ENCODE results near the gene ULBP2.
"Not testable (repeated sequence)": the region's sequence is repeated elsewhere in the genome, so short reads cannot be mapped to it uniquely, and the experiment has no call there.

Gene ULBP2, protein sequence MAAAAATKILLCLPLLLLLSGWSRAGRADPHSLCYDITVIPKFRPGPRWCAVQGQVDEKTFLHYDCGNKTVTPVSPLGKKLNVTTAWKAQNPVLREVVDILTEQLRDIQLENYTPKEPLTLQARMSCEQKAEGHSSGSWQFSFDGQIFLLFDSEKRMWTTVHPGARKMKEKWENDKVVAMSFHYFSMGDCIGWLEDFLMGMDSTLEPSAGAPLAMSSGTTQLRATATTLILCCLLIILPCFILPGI

DNA sequence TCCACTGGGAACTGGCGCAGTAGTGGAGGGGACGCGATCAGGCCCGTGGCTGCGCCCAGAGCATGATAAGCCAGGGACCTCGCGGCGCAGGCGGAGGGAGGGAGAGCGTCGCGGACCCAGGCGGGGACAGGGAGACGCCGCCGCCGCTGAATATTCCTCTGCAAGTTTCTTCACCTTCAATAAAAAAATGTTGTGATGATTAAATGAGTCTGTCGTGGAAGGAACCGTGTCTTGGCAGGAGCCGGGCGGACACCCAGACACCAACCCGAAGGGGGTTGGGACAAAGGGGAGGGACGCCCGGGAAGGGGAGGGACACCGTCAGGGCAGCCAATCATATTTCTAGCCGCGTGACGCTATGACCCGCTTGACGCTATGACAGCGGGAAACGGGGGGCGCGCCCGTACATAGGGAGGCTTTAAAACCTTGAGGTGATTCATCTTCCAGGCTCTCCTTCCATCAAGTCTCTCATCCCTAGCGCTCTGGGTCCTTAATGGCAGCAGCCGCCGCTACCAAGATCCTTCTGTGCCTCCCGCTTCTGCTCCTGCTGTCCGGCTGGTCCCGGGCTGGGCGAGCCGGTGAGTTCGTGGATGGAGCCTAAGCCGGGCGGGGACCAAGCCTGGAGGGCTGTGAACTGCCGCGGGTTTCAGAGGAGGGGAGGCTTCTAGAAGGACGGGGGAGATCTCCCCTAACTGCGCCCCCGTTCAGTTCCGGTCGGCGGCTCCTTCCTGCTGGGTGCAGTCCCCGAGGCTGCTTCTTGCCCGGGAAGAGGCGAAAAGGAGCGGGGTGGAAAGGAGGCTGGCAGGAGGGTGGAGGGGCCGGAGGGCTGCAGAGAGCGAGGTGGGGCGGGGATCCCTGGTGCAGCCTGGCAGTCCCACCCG lies at the start of gene ULBP2:
ULBP2 (plus strand) TSS at position 432 of the 878 bp plus-strand sequence; CDS start at position 491, 59 bp downstream.
- DNase-seq, result peak; percentile 89 to 93

GRCh38 chr6:149895048-149895590 lies 46.7 kb upstream of the ULBP2 start:
- no peak for DNase-seq

GRCh38 chr6:149895833-149896271 lies 46.0 kb upstream of the ULBP2 start:
- peak; percentile 20 to 32 for DNase-seq

DNA sequence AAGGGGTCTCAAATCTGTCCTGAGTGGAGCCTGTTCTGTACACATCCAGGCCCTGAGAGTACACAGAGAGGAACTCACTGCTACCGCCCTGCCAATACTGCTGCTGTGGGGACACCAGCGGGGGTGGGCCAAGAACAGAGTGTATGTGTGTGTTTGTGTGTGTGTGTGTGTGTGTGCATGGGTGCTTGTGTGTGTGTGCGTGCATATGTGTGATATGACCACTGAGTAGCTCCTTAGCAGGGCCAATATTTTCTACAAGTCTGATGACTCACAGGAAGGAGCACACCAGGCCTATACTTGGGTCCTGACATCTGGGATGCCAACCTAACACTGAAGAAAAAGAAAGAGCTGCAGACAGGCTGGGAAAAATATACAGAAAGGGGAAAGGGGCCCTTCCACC lies 45.3 kb upstream of the ULBP2 start:
- DNase-seq, result no peak

DNA sequence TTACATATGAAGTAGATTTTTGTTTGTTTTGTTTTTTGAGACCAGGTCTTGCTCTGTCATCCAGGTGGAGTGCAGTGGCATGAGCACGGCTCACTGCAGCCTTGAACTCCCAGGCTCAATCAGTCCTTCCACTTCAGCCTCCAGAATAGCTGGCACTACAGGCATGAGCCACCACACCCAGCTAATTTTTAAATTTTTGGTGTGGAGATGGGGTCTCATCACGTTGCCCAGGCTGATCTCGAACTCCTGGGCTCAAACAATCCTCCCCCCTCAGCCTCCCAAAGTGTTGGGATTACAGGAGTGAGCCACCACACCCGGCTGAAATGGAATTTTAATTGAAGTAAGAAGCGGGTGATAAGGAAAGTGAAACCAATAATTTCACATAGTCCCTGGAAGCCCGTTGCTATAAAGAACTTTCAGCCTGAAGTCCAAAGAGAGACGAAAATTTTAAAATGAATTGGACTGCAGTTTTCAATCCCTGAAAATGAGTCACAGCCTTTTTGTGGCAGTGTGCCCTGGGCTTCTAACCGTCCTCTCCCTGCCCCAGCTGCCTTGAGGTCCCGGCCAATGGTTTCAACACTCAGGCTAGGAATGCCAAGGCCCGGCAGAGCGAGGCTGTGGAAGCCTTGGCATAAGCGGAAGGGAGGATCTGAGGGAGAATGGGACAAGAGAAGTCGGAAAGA lies 44.7 kb upstream of the ULBP2 start:
- no peak for DNase-seq

- no peak for DNase-seq
Observed at GRCh38 chr6:149897855-149898744, 43.7 kb upstream of the ULBP2 start, which contains the start of gene RAET1E. TSS of gene RAET1E (minus strand) at chr6:149898113. CDS start at chr6:149890901, 7,212 bp downstream.

- no peak for DNase-seq
Observed at GRCh38 chr6:149898966-149899365, 42.8 kb upstream of the ULBP2 start.

DNA sequence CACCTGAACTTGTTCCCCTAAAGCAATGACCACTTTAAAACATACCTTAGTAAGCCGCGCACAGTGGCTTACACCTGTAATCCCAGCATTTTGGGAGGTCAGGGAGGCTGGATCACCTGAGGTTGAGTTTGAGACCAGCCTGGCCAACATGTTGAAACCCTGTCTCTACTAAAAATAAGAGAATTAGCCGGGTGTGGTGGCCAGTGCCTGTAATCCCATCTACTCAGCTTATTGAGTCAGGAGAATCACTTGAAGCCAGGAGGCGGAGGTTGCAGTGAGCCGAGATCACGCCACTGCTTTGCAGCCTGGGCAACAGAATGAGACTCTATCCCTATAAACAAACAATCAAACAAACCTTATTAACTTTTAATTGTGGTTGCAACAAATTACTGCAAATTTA lies 42.3 kb upstream of the ULBP2 start:
- no peak for DNase-seq

DNA sequence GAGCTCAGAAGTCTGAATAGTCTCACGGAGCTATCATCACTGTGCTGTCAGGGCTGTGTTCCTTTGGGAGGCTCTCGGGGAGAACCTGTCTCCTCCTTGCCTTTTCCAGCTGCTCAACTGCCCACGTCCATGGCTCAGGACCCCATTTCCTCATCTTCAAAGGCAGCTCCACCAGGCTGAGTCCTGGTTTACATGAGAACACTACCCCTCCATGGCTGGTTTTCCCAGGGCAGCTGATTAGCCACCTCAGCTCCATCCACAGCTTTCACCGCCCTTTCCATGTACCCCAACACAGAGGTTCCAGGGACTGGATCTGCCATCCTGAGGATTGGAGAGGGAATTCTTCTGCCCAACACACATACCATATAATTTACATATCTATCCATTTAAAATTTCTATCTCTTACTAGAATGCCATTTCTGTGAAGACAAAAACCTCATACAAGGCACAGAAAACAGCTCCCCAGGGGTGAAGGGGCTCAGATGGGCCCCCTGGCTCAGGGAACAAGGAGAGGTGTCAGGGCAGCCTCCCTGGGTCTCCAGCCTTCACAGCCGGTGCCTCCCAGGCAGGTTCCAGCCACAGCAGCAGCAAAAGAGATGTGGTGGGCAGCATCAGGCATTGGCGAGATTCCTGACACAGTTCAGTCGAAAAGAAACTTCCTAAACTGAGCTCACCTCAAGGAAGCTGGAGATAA lies 41.7 kb upstream of the ULBP2 start:
- no peak for DNase-seq

- DNase-seq, result no peak
Observed at GRCh38 chr6:149900620-149901443, 41.0 kb upstream of the ULBP2 start.

GRCh38 chr6:149901444-149902140 lies 40.2 kb upstream of the ULBP2 start:
- no peak for DNase-seq

GRCh38 chr6:149903938-149904611 lies 37.7 kb upstream of the ULBP2 start:
- no peak for DNase-seq

DNA sequence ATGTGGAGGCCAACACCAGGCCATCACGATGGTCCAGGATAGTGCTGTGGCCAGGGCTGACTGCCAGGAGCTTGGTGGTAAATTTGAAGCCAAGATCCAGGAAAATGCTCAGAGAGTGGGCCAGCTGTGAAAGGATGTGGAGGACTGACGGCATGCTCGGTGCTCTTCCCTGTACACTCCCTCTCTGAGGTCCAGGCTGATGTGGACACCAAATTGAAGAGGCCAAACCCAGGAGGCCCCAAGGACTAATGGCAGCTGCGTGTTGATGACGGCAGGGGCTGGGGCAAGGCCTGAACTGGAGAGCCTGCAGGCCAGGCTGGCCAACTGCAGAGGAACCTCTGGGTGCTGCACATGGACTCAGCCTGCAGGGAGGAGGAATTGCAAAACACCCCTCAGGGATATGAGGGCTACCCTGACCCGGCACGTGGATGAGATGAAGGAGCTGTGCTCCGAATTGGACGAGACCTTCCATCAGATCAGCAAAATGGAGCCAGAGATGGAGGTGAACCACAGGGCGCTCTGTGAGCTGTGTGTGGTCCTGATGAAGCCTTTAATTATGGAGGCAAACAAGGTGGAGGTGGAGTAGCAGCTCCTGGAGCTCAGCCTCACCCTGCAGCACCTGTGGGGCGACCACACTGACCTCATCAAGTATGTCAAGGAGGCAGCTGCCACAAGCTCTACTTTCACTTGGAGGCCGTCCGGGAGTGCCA lies 37.0 kb upstream of the ULBP2 start:
- no peak for DNase-seq

DNA sequence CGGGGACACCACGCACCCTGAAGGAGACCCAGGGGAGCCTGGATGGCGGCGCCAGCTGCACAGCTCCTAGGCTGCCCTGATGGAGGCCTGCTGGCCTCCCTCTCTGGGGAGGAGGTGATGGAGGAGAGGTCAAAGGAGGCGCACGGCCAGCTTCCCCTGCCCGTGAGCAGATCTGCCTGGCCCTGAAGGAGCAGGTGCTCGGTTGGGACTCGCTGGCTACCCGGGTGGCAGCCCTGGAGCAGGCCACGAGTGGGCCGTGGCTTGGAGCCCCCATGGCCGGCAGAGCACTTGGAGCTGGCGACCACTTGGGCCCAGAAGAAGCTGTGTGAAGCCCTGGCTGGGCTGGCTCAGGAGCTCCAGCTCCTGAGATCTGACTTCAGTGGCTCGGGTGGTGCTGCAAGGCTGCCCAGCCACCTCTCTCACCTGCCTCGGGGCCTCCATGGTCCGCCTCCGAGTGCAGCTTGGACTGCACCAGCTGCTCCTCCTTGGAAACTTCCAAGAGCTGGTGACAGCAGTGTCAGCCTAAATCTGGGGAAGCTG lies 36.4 kb upstream of the ULBP2 start:
- no peak for DNase-seq

DNA sequence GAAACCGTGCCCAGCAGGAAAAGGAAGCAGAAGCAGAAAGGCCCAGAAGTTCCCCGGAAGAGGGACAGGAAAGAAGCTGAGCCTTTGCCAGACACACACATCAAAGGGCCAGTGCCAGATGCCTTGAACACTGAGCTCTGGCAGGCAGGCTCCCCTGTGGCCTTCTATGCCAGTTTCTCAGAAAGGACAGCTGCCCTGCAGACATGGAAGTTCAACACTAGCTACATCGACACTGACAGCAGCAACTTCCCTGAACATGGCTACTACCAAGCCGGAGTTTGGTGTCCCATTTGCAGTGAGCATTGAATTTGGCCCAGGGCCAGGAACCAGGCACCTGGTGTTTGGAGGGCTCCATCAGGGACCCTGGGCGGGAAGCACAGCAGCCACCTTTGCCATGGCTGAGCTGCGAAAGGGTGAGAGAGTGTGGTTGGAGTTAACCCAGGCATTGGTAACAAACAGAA lies 35.9 kb upstream of the ULBP2 start:
- no peak for DNase-seq

DNA sequence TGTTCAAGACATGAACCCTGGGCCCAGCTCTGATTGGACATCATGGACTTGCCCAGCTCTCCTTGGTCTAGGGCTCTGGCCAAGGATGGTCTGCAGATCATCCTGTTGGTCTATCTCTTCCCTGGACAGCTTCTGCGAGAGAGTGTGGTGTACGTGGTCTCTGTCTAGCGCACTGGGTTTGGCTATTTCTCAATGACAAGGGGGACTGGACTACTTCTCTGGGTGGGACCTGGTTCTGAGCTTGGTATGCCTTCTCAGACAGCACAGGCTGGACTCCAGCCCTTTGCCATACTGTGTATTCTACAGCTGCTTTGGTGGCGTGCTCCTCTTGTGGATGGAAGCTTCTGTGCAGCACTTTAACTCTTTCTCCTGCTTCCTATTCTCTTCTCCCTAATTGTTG lies 35.4 kb upstream of the ULBP2 start:
- DNase-seq, result no peak

DNA sequence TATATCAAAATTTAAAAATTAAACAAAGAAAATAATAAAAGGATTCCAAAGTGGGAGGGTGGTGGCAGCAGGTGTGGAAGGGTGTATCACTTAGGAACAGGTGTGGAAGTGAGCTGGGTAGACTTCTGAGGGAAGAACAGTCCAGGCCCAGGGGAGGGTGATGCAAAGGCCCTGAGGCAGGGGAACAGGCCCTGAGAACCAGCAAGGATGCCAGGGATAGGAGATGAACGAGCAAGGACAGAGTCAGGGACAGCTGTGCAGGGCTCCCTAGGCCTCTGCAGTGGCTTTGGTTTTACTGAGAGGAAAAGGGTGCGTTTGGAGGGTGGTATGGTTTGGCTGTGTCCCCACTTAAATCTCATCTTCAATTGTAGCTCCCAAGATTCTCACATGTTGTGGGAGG lies 34.5 kb upstream of the ULBP2 start:
- DNase-seq, result no peak

DNA sequence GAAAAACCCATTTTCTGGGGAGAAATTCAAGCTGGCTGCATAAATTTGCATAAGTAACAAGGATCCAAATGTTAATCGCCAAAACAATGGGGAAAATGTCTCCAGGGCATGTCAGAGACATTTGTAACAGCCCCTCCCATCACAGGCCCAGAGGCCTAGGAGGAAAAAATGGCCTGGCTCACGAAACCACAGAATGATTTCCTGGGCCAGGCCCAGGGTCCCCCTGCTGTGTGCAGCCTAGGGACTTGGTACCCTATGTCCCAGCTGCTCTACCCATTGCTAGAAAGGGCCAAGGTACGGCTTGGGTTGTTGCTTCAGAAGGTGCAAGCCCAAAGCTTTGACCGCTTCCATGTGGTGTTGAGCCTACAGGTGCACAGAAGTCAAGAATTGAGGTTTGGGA lies 33.3 kb upstream of the ULBP2 start:
- not testable (repeated sequence) for DNase-seq
